Measurements from ENCODE around the gene NEU1. TPM values are rescaled to one million over a fixed set of nuclear protein-coding genes. Genes with fewer than 3 reads are reported as not detected.

Gene NEU1
- total RNA-seq, 1 donor from 2014 or later: 74.8 TPM

- DNase-seq (ENCODE audit: extremely low spot score, unreplicated experiment): no peak
- no peak overlapping the region for H3K4me3 Mint-ChIP-seq (ENCODE audit: unreplicated experiment)
- peaks cover 5% of the 10 kb centered on the region for H3K4me1 Mint-ChIP-seq (ENCODE audit: unreplicated experiment)
- H3K36me3 Mint-ChIP-seq (ENCODE audit: unreplicated experiment): peaks cover 25% of the 10 kb centered on the region
- H3K27me3 Mint-ChIP-seq (ENCODE audit: unreplicated experiment): no peaks in the 10 kb centered on the region
- TF ChIP-seq CTCF (IDR thresholded peaks at IDR 0.05): no peak
- no peak overlapping the region for H3K27ac Mint-ChIP-seq (ENCODE audit: unreplicated experiment)
- no peaks in the 10 kb centered on the region for H3K9me3 Mint-ChIP-seq (ENCODE audit: unreplicated experiment)
These were observed 18.0 kb upstream of the NEU1 start for GRCh38 chr6:31880616-31881015.

- Mint-ChIP-seq H3K27ac (ENCODE audit: unreplicated experiment) (peak overlapping the region; percentile 59), H3K4me3 (ENCODE audit: unreplicated experiment) (no peak overlapping the region), H3K4me1 (ENCODE audit: unreplicated experiment) (peaks cover 5% of the 10 kb centered on the region), H3K36me3 (ENCODE audit: unreplicated experiment) (peaks cover 22% of the 10 kb centered on the region), H3K9me3 (ENCODE audit: unreplicated experiment) (no peaks in the 10 kb centered on the region), H3K27me3 (ENCODE audit: unreplicated experiment) (no peaks in the 10 kb centered on the region)
- DNase-seq (ENCODE audit: extremely low spot score, unreplicated experiment): no peak
- TF ChIP-seq CTCF (IDR thresholded peaks at IDR 0.05): no peak
These were observed 17.3 kb upstream of the NEU1 start for GRCh38 chr6:31879901-31880300.

- TF ChIP-seq CTCF (IDR thresholded peaks at IDR 0.05): no peak
- H3K4me3 Mint-ChIP-seq (ENCODE audit: unreplicated experiment): no peak overlapping the region
- no peak overlapping the region for H3K27ac Mint-ChIP-seq (ENCODE audit: unreplicated experiment)
- no peak for DNase-seq (ENCODE audit: extremely low spot score, unreplicated experiment)
- H3K36me3 Mint-ChIP-seq (ENCODE audit: unreplicated experiment): peaks cover 22% of the 10 kb centered on the region
- H3K9me3 Mint-ChIP-seq (ENCODE audit: unreplicated experiment): no peaks in the 10 kb centered on the region
- peaks cover 5% of the 10 kb centered on the region for H3K4me1 Mint-ChIP-seq (ENCODE audit: unreplicated experiment)
- no peaks in the 10 kb centered on the region for H3K27me3 Mint-ChIP-seq (ENCODE audit: unreplicated experiment)
These were observed 16.5 kb upstream of the NEU1 start for GRCh38 chr6:31879143-31879542.

- peak within 1 kb of the TSS; percentile 59 for H3K27ac Mint-ChIP-seq (ENCODE audit: unreplicated experiment)
- H3K9me3 Mint-ChIP-seq (ENCODE audit: unreplicated experiment): no peaks in the 10 kb centered on the region
- H3K27me3 Mint-ChIP-seq (ENCODE audit: unreplicated experiment): no peaks in the 10 kb centered on the region
- TF ChIP-seq CTCF (IDR thresholded peaks at IDR 0.05): no peak
- H3K4me1 Mint-ChIP-seq (ENCODE audit: unreplicated experiment): peaks cover 5% of the 10 kb centered on the region
- no peak for DNase-seq (ENCODE audit: extremely low spot score, unreplicated experiment)
- H3K4me3 Mint-ChIP-seq (ENCODE audit: unreplicated experiment): no peak within 1 kb of the TSS
- peaks cover 22% of the 10 kb centered on the region for H3K36me3 Mint-ChIP-seq (ENCODE audit: unreplicated experiment)
These were observed 16.1 kb upstream of the NEU1 start, which contains the start of gene SLC44A4 for GRCh38 chr6:31878726-31879125. Gene SLC44A4, minus strand, starts transcription at chr6:31878997. Its CDS starts 17 bp downstream, at chr6:31878980.

GRCh38 chr6:31878222-31878621, 15.6 kb upstream of the NEU1 start:
- peaks cover 5% of the 10 kb centered on the region for H3K4me1 Mint-ChIP-seq (ENCODE audit: unreplicated experiment)
- no peak for DNase-seq (ENCODE audit: extremely low spot score, unreplicated experiment)
- H3K36me3 Mint-ChIP-seq (ENCODE audit: unreplicated experiment): peaks cover 22% of the 10 kb centered on the region
- no peaks in the 10 kb centered on the region for H3K9me3 Mint-ChIP-seq (ENCODE audit: unreplicated experiment)
- TF ChIP-seq CTCF (IDR thresholded peaks at IDR 0.05): no peak
- no peak overlapping the region for H3K27ac Mint-ChIP-seq (ENCODE audit: unreplicated experiment)
- H3K4me3 Mint-ChIP-seq (ENCODE audit: unreplicated experiment): no peak overlapping the region
- H3K27me3 Mint-ChIP-seq (ENCODE audit: unreplicated experiment): no peaks in the 10 kb centered on the region

Measured in osteocyte (in vitro differentiated cells).